MM.1S (cell line): ENCODE data around the gene CTNNA1.

Source experiments
- DNase-seq: peaks from one replicate; pipeline ENCODE4 v3.0.0-alpha.2; 2015
- H2AFZ ChIP-seq: fragments of 300-600 bp; sonication (generic); 2 replicates; pipeline ENCODE4 v1.6.0; 2016; ENCODE audit warnings: antibody characterized with exemption, low read length
- H3F3A ChIP-seq: fragments of 300-600 bp; sonication (generic); 2 replicates; pipeline ENCODE4 v1.6.1; 2016; ENCODE audit warnings: mild to moderate bottlenecking, antibody characterized with exemption, low read length, moderate library complexity, mixed read lengths; ENCODE audit not compliant: insufficient read depth
- H3K27ac ChIP-seq: fragments of 300-600 bp; sonication (generic); 2 replicates; pipeline ENCODE4 v1.5.1; 2016; ENCODE audit warnings: mild to moderate bottlenecking, low read length
- H3K27me3 ChIP-seq: fragments of 300-600 bp; sonication (generic); replicated peaks from 2 replicates; pipeline ENCODE4 v1.6.0; 2016; ENCODE audit warnings: low read length; ENCODE audit not compliant: insufficient read depth
- H3K36me3 ChIP-seq: fragments of 300-600 bp; sonication (generic); replicated peaks from 2 replicates; pipeline ENCODE4 v1.6.1; 2016; ENCODE audit warnings: mild to moderate bottlenecking, low read length, mixed read lengths; ENCODE audit not compliant: insufficient read depth
- H3K4me1 ChIP-seq: fragments of 300-600 bp; sonication (generic); 2 replicates; pipeline ENCODE4 v1.6.1; 2016; ENCODE audit warnings: low read length, mixed read lengths
- H3K4me2 ChIP-seq: fragments of 300-600 bp; sonication (generic); 2 replicates; pipeline ENCODE4 v1.6.0; 2016; ENCODE audit warnings: low read depth, low read length
- H3K4me3 ChIP-seq: fragments of 300-600 bp; sonication (generic); 2 replicates; pipeline ENCODE4 v1.5.1; 2016; ENCODE audit warnings: low read length, mixed read lengths
- H3K79me2 ChIP-seq: fragments of 300-600 bp; sonication (generic); 2 replicates; pipeline ENCODE4 v1.6.1; 2016; ENCODE audit warnings: mixed run types, low read length, mixed read lengths
- H3K9ac ChIP-seq: fragments of 300-600 bp; sonication (generic); 2 replicates; pipeline ENCODE4 v1.6.1; 2016; ENCODE audit warnings: low read length, mixed read lengths
- H3K9me2 ChIP-seq: fragments of 300-600 bp; sonication (generic); replicated peaks from 2 replicates; pipeline ENCODE4 v1.6.1; 2016; ENCODE audit warnings: mild to moderate bottlenecking, low read length, mixed read lengths; ENCODE audit not compliant: insufficient read depth
- H3K9me3 ChIP-seq: fragments of 300-600 bp; sonication (generic); replicated peaks from 2 replicates; pipeline ENCODE4 v1.6.1; 2016; ENCODE audit warnings: mild to moderate bottlenecking, low read length, mixed read lengths; ENCODE audit not compliant: insufficient read depth
- H4K20me1 ChIP-seq: fragments of 300-600 bp; sonication (generic); 2 replicates; pipeline ENCODE4 v1.6.1; 2016; ENCODE audit warnings: mild to moderate bottlenecking, low read length, moderate library complexity, mixed read lengths; ENCODE audit not compliant: insufficient read depth
- EZH2 ChIP-seq: fragments of 300-600 bp; sonication (generic); optimal IDR thresholded peaks from 2 replicates; pipeline ENCODE3; 2017; ENCODE audit warnings: low read depth, mild to moderate bottlenecking, antibody characterized with exemption, low read length, mixed read lengths
- EZH2phosphoT487 ChIP-seq: fragments of 300-600 bp; sonication (generic); IDR thresholded peaks from 2 replicates; pipeline ENCODE4 v1.6.1; 2018; ENCODE audit warnings: antibody characterized with exemption, low read length
- TF ChIP-seq, protein P1 (sequence below): fragments of 300-600 bp; sonication (generic); IDR thresholded peaks from 2 replicates; pipeline ENCODE4 v1.5.1; 2016; ENCODE audit warnings: antibody characterized with exemption, low read length, mixed read lengths

CTNNA1 gene

DNA sequence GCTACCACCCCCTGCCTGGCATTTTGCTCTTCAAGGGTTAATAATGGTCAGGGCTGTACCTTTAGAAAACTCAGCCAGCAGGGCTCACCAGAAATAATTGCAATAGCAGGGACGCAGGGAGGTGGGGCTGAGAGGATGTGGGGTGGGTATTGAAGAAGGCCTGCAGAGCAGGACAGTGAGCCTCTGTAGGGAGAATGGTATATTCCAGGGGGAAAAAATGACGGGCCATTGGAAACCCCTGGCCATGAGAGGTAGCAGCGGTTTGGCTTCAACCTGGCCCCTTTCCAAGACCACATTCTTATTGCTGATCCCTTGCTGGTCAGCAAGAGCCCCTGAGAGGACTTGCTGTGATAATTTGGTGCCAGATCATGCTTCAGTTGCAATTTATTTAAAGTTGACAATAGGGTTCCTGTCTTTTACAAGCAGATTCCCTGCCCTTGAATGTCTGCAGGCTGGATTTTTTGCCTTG is 36.7 kb upstream of the CTNNA1 start:
- peak overlapping the region; percentile 42 for H3K4me2 ChIP-seq
- no peak overlapping the region for H3K9ac ChIP-seq
- no peaks in the 10 kb centered on the region for H3K9me3 ChIP-seq
- H3K27me3 ChIP-seq = no peaks in the 10 kb centered on the region
- H3K79me2 ChIP-seq = no peaks in the 10 kb centered on the region
- H3K9me2 ChIP-seq = no peaks in the 10 kb centered on the region
- peaks cover 32% of the 10 kb centered on the region for H3K4me1 ChIP-seq
- H2AFZ ChIP-seq = peak overlapping the region; percentile 26
- peak overlapping the region; percentile 23; the same call in 1 of the 2 replicates for H3K27ac ChIP-seq
- no peak for TF ChIP-seq EZH2phosphoT487
- no peak for TF ChIP-seq EZH2
- TF ChIP-seq, protein P1, sequence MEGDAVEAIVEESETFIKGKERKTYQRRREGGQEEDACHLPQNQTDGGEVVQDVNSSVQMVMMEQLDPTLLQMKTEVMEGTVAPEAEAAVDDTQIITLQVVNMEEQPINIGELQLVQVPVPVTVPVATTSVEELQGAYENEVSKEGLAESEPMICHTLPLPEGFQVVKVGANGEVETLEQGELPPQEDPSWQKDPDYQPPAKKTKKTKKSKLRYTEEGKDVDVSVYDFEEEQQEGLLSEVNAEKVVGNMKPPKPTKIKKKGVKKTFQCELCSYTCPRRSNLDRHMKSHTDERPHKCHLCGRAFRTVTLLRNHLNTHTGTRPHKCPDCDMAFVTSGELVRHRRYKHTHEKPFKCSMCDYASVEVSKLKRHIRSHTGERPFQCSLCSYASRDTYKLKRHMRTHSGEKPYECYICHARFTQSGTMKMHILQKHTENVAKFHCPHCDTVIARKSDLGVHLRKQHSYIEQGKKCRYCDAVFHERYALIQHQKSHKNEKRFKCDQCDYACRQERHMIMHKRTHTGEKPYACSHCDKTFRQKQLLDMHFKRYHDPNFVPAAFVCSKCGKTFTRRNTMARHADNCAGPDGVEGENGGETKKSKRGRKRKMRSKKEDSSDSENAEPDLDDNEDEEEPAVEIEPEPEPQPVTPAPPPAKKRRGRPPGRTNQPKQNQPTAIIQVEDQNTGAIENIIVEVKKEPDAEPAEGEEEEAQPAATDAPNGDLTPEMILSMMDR = no peak
- no peaks in the 10 kb centered on the region for H3K36me3 ChIP-seq
- H3F3A ChIP-seq = peaks cover 16% of the 10 kb centered on the region
- DNase-seq = no peak
- no peak overlapping the region for H3K4me3 ChIP-seq
- no peaks in the 10 kb centered on the region for H4K20me1 ChIP-seq

DNA sequence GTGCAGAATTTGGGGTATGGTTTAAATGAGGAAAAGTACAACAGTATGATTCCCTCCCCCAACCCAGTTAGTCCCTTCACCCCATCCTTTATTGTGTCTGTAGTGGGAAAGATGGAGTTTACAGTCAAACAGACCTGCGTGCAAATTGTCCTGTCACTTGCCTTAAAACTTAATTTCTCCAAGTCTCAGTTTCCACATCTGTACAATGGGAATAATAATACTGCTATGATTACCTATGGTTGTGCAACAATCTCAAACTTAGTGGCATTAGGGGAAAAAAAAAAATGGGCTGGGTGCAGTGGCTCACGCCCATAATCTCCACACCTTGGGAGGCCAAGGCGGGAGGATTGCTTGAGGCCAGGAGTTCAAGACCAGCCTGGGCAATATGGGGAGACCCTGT is 35.8 kb upstream of the CTNNA1 start:
- Histone ChIP-seq H3K9ac (no peak overlapping the region), H3F3A (peaks cover 25% of the 10 kb centered on the region), H4K20me1 (no peaks in the 10 kb centered on the region), H3K27ac (no peak overlapping the region), H3K4me2 (peak overlapping the region; percentile 42), H3K9me3 (no peaks in the 10 kb centered on the region), H3K9me2 (no peaks in the 10 kb centered on the region), H3K79me2 (no peaks in the 10 kb centered on the region), H3K4me3 (no peak overlapping the region), H3K36me3 (no peaks in the 10 kb centered on the region), H2AFZ (peak overlapping the region; percentile 26), H3K27me3 (no peaks in the 10 kb centered on the region), H3K4me1 (peaks cover 41% of the 10 kb centered on the region)
- TF ChIP-seq, protein P1 = no peak
- no peak for TF ChIP-seq EZH2
- TF ChIP-seq EZH2phosphoT487 = no peak
- no peak for DNase-seq

GRCh38 chr5:138719811-138720210 is 33.4 kb upstream of the CTNNA1 start:
- Histone ChIP-seq H3K4me3 (no peak overlapping the region), H3K4me2 (no peak overlapping the region), H3K36me3 (no peaks in the 10 kb centered on the region), H3K27me3 (no peaks in the 10 kb centered on the region), H3K9me3 (no peaks in the 10 kb centered on the region), H2AFZ (no peak overlapping the region), H3K79me2 (no peaks in the 10 kb centered on the region), H3K9ac (no peak overlapping the region), H3F3A (peaks cover 30% of the 10 kb centered on the region), H4K20me1 (no peaks in the 10 kb centered on the region), H3K27ac (no peak overlapping the region), H3K4me1 (peaks cover 53% of the 10 kb centered on the region), H3K9me2 (no peaks in the 10 kb centered on the region)
- no peak for DNase-seq
- TF ChIP-seq EZH2 (no peak), EZH2phosphoT487 (no peak)
- TF ChIP-seq, protein P1 = no peak
